Glutamatergic neuron (in vitro differentiated cells): ENCODE results near the gene AGBL5. TPM values are rescaled to one million over a fixed set of nuclear protein-coding genes. Genes with fewer than 3 reads are reported as not detected.

ENCODE experiments used
- DNase-seq: peaks from one replicate; pipeline ENCODE4 v3.0.0; 2022
- H3K27ac Mint-ChIP-seq: one replicate; pipeline ENCODE4 v1.8.0; 2020; ENCODE audit warnings: mild to moderate bottlenecking, mixed read lengths, inconsistent platforms; ENCODE audit not compliant: unreplicated experiment
- H3K27me3 Mint-ChIP-seq: one replicate; pipeline ENCODE4 v1.8.0; 2020; ENCODE audit warnings: mild to moderate bottlenecking, moderate library complexity, mixed read lengths, inconsistent platforms; ENCODE audit not compliant: unreplicated experiment
- H3K36me3 Mint-ChIP-seq: one replicate; pipeline ENCODE4 v1.8.0; 2020; ENCODE audit warnings: mild to moderate bottlenecking, mixed read lengths, inconsistent platforms; ENCODE audit not compliant: unreplicated experiment
- H3K4me1 Mint-ChIP-seq: one replicate; pipeline ENCODE4 v1.8.0; 2020; ENCODE audit warnings: mild to moderate bottlenecking, low read depth, mixed read lengths, inconsistent platforms; ENCODE audit not compliant: unreplicated experiment
- H3K4me3 Mint-ChIP-seq: one replicate; pipeline ENCODE4 v1.8.0; 2020; ENCODE audit warnings: mild to moderate bottlenecking, mixed read lengths, inconsistent platforms; ENCODE audit not compliant: unreplicated experiment
- H3K9me3 Mint-ChIP-seq: one replicate; pipeline ENCODE4 v1.8.0; 2020; ENCODE audit warnings: mild to moderate bottlenecking, moderate library complexity, mixed read lengths, inconsistent platforms; ENCODE audit not compliant: unreplicated experiment
- total RNA-seq: library from RNA; stranded (reverse); fragmentation: NEBNext Ultra II Directional; extraction: Animal tissue kit (Norgen Biotek cat#: 25700); gene quantifications from one replicate; pipeline ENCODE4 v1.2.1, GENCODE V29; 2021; ENCODE audit not compliant: unreplicated experiment
- TF ChIP-seq, protein P1 (sequence below): fragments of 200-600 bp; sonication (generic); IDR thresholded peaks from one replicate; pipeline ENCODE4 v1.5.0; 2021; ENCODE audit not compliant: partially characterized antibody, unreplicated experiment

AGBL5 gene
- total RNA-seq, 1 donor from 2014 or later: 17.3 TPM

DNA sequence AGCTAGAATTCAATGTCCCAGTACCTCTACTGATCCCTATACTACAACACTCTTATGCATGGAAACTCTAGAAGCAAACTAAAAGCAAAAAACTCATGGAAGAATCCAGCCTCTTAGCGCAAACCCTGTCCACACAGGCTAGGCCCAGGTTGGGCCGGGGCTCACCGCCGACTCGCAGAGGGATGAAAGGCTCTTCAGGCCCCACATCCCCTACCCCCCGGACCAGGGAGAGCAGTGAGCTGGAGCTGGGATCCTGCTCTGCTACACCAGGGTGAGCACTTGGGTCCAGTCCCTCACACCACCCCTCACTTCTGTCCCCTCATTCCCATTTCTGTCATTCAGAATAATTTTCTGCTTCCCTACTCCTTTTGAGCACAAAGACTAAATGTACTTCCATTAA, 18.0 kb downstream of the AGBL5 start:
- H3K4me3 Mint-ChIP-seq: peak overlapping the region; percentile 50
- TF ChIP-seq, protein P1, sequence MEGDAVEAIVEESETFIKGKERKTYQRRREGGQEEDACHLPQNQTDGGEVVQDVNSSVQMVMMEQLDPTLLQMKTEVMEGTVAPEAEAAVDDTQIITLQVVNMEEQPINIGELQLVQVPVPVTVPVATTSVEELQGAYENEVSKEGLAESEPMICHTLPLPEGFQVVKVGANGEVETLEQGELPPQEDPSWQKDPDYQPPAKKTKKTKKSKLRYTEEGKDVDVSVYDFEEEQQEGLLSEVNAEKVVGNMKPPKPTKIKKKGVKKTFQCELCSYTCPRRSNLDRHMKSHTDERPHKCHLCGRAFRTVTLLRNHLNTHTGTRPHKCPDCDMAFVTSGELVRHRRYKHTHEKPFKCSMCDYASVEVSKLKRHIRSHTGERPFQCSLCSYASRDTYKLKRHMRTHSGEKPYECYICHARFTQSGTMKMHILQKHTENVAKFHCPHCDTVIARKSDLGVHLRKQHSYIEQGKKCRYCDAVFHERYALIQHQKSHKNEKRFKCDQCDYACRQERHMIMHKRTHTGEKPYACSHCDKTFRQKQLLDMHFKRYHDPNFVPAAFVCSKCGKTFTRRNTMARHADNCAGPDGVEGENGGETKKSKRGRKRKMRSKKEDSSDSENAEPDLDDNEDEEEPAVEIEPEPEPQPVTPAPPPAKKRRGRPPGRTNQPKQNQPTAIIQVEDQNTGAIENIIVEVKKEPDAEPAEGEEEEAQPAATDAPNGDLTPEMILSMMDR: no peak
- H3K4me1 Mint-ChIP-seq: peaks cover 25% of the 10 kb centered on the region
- H3K36me3 Mint-ChIP-seq: no peaks in the 10 kb centered on the region
- H3K27ac Mint-ChIP-seq: no peak overlapping the region
- H3K27me3 Mint-ChIP-seq: peaks cover 4% of the 10 kb centered on the region
- peaks cover 12% of the 10 kb centered on the region for H3K9me3 Mint-ChIP-seq
- no peak for DNase-seq

DNA sequence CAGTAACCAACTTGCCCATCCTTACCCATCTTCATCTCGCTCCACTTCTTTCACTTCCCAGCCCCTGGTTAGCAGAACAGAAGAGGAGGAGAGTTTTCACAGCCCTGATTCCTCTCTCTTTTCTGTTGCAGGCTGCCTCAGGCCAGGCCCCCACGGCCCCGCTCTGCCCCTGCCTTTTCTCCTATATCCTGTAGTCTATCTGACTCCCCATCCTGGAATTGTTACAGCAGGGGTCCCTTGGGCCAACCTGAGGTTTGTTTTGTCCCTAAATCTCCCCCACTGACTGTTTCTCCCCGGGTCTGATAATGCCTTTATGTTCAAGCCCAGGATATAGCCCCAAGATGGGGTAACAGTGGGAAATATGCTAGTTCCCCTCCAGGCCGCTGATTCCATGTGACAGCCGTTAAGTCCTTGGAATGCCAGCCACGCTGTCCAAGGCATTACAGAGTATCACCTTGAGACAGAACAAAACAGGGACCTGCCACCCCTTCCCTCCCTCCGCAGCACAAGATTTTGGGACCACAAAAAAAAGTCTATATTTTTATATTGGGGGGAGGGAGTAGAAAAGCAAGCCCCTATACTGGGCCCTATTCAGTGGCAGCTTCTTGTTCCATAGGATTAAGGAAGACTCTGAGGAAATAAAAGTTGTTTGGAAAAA, 18.6 kb downstream of the AGBL5 start:
- Mint-ChIP-seq H3K36me3 (no peaks in the 10 kb centered on the region), H3K27ac (no peak overlapping the region), H3K4me1 (peaks cover 26% of the 10 kb centered on the region), H3K27me3 (peaks cover 7% of the 10 kb centered on the region), H3K4me3 (peak overlapping the region; percentile 97), H3K9me3 (peaks cover 13% of the 10 kb centered on the region)
- no peak for DNase-seq
- TF ChIP-seq, protein P1: no peak

DNA sequence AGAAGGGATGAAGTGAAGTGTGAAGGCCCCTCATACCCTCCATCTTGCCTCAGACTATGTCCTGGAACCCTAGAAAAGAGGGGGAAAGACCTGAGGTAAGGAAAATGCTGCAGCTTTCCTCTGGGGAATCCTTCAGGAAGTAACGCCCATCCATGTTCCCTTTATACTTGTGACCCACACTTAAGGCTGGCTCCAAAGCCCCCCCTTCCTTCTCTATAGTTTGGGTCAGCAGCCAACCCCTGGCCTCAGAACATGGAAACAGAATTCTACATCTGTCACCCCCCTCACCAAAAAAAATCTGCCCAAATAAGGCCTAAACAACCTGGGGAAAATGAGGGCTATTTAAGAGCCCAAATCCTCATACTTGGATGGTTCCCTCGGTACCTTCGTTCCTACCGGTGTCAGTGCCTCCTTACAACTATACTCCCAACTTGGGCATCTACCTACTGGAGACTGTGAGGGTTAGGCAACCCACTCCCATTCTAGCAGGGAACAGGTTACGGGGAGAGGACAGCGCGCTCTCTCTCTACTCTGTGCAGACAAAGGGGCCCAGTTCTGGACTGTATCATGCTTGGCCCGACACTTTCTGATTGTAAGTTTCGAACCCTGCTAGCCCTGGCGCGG, 19.3 kb downstream of the AGBL5 start:
- no peak for DNase-seq
- TF ChIP-seq, protein P1: no peak
- H3K27ac Mint-ChIP-seq: peak overlapping the region; percentile 89
- H3K4me1 Mint-ChIP-seq: peaks cover 22% of the 10 kb centered on the region
- H3K27me3 Mint-ChIP-seq: peaks cover 8% of the 10 kb centered on the region
- peak overlapping the region; percentile 97 for H3K4me3 Mint-ChIP-seq
- H3K9me3 Mint-ChIP-seq: peaks cover 14% of the 10 kb centered on the region
- no peaks in the 10 kb centered on the region for H3K36me3 Mint-ChIP-seq

DNA sequence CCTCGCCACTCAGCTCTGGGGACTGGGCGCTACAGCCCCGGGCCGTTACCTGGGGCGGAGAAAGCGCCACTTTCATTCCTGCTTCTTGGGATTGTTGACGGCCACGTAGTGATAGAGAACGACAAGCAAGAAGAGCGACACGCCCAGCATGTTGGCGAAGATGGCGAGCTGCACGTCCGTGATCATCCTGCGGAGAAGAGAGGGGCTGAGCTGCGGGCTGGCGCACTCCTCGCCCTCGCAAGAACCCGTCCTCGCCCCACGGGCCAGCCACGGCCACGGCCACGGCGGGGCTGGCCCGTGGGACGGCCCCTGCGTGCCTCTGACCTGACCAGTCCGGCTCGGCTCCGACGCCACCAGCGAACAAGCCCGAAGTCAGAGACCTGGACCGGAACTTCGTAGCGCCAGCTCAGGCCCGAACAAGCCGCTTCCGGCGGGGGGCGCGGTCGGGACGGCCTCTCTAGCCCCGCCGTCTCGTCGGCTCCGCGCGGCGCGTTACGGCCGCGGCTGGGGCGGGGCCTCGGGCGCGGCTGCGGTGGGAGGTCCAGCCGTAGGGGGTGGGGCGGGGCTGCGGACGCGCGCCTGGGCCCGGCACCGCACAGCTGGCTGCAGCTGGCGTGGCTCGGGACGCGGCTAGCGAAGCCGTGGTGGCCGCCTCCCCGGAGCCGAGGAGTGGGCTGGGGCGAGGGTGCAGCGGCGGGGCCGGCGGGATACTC, 20.0 kb downstream of the AGBL5 start, which contains the start of gene OST4:
Gene OST4, minus strand, starts transcription at position 378 of the 713 bp plus-strand sequence.
- DNase-seq: peak; percentile 94
- Mint-ChIP-seq H3K27me3 (peaks cover 8% of the 10 kb centered on the region), H3K36me3 (peaks cover 5% of the 10 kb centered on the region), H3K4me3 (peak within 1 kb of the TSS; percentile 97), H3K4me1 (peaks cover 26% of the 10 kb centered on the region), H3K27ac (peak within 1 kb of the TSS; percentile 89), H3K9me3 (peaks cover 12% of the 10 kb centered on the region)
- TF ChIP-seq, protein P1: no peak
